Measurements from ENCODE around the gene NHLRC4. TPM values are rescaled to one million over a fixed set of nuclear protein-coding genes. Genes with fewer than 3 reads are reported as not detected.
A peak's percentile ranks its signal among the peaks of the same experiment; 100 is the strongest.

The NHLRC4 gene
- total and polyA plus RNA-seq, 2 of the 8 experiments (the other 6 are each of a cell fraction or from before 2014, with no cell fraction given), result 0.60 to 0.76 TPM

- Histone ChIP-seq H3K9me3 (ENCODE audit: insufficient read depth in 2 of 2, low read depth in 1 of 2, low read length in 1 of 2) (no peaks in the 10 kb centered on the region), H2AK5ac (ENCODE audit: low read depth, low read length) (no peak overlapping the region), H4K8ac (ENCODE audit: extremely low read depth, insufficient read depth, low read length) (no peak overlapping the region), H3K4ac (replicated peaks; ENCODE audit: insufficient read length, low read depth, low read length) (no peak overlapping the region), H4K5ac (ENCODE audit: insufficient read length, low read depth, low read length) (no peak overlapping the region), H3K79me1 (ENCODE audit: low read depth, low read length) (no peaks in the 10 kb centered on the region), H3K4me1 (replicated peaks in 1 of 4; ENCODE audit: control insufficient read depth in 3 of 4, insufficient read depth in 4 of 4, low read length in 3 of 4) (no peaks in the 10 kb centered on the region), H4K20me1 (replicated peaks in 1 of 2; ENCODE audit: control insufficient read depth in 1 of 2, insufficient read depth in 2 of 2, low read length in 2 of 2) (peaks cover 2 to 6% of the 10 kb centered on the region in 2 experiments), H2BK12ac (ENCODE audit: low read depth, low read length) (no peak overlapping the region), H3K14ac (ENCODE audit: insufficient read length) (no peak overlapping the region), H2AFZ (ENCODE audit: low read length) (no peak overlapping the region), H3K23ac (ENCODE audit: insufficient read length) (no peak overlapping the region), H3K9ac (replicated peaks in 1 of 4; ENCODE audit: extremely low read depth in 1 of 4, low read depth in 3 of 4, low read length in 3 of 4) (no peak overlapping the region), H2BK120ac (replicated peaks; ENCODE audit: low read depth, low read length) (no peak overlapping the region), H3K27me3 (replicated peaks in 1 of 4; ENCODE audit: control insufficient read depth in 3 of 4, extremely low read depth in 1 of 4, insufficient read depth in 3 of 4, low read length in 3 of 4) (no peaks in the 10 kb centered on the region), H2BK15ac (ENCODE audit: low read length) (no peak overlapping the region), H2BK5ac (ENCODE audit: low read depth, low read length) (no peak overlapping the region), H2BK20ac (ENCODE audit: low read length) (no peak overlapping the region), H3K18ac (ENCODE audit: extremely low read depth, low read length) (no peak overlapping the region), H3K56ac (replicated peaks; ENCODE audit: insufficient read length, low read depth, low read length) (no peak overlapping the region), H3K23me2 (ENCODE audit: low read depth, low read length) (no peaks in the 10 kb centered on the region), H3K79me2 (ENCODE audit: control insufficient read depth in 1 of 2, insufficient read depth in 2 of 2, low read length in 2 of 2) (peaks cover 0 to 4% of the 10 kb centered on the region in 2 experiments; a peak in 1 of 4 replicates), H3K4me2 (ENCODE audit: insufficient read depth in 1 of 2, low read depth in 2 of 2, low read length in 2 of 2) (no peak overlapping the region), H4K91ac (replicated peaks; ENCODE audit: insufficient read length, low read length) (no peak overlapping the region), H3K36me3 (ENCODE audit: control insufficient read depth in 2 of 4, insufficient read depth in 4 of 4, low read length in 3 of 4) (peaks cover 0 to 32% (median 2%) of the 10 kb centered on the region in 4 experiments; a peak in 2 of 8 replicates), H3K4me3 (ENCODE audit: extremely low read depth in 1 of 4, insufficient read depth in 2 of 4, low read depth in 3 of 4, low read length in 4 of 4) (no peak overlapping the region), H3K27ac (ENCODE audit: low read depth, low read length) (no peak overlapping the region)
- no peak for FAIRE-seq
- POLR2A ChIA-PET (ENCODE audit: partially characterized antibody), result interaction anchor here (1.2 kb wide), 1 partner anchor 10 kb away, joined by 3 read pairs; no protein-coding TSS in a partner anchor
- CTCF ChIA-PET (ENCODE audit: partially characterized antibody), result interaction anchor here (0.7 to 1.9 kb wide), 12 partner anchors 9 to 596 kb away, joined by 3 to 17 read pairs (median 4); no protein-coding TSS in a partner anchor
- DNase-seq (ENCODE audit: low read depth in 1 of 2, low spot score in 2 of 2), result peak in 1 of 2 experiments; percentile 86
- WGBS, 2 experiments (ENCODE audit: extremely low coverage in 1 of 2, insufficient coverage in 1 of 2, insufficient read length in 1 of 2, insufficient replicate concordance in 2 of 2, low coverage in 1 of 2, low lambda C conversion rate in 2 of 2, missing lambda C conversion rate in 1 of 2), result 95% methylated on average over 4 of the region's 54 CpGs; no CpG with 5 or more reads in 1 of the 2 experiments
- peak; percentile 87 for TF ChIP-seq GABPA (IDR thresholded peaks at IDR 0.05; ENCODE audit: borderline replicate concordance, insufficient read depth, low read length)
- no peak for TF ChIP-seq TAF7 (optimal IDR thresholded peaks at IDR 0.05; ENCODE audit: borderline replicate concordance, low read depth, low read length)
- TF ChIP-seq SP1 (IDR thresholded peaks at IDR 0.05; ENCODE audit: low read depth, low read length), result no peak
- TF ChIP-seq HDAC6 (IDR thresholded peaks at IDR 0.05; ENCODE audit: low read depth, low read length), result no peak
- no peak for TF ChIP-seq KDM4A (IDR thresholded peaks at IDR 0.05; ENCODE audit: low read depth, low read length, severe bottlenecking)
- no peak for TF ChIP-seq SAP30 (IDR thresholded peaks at IDR 0.05; ENCODE audit: insufficient read depth, insufficient replicate concordance, low read length)
- TF ChIP-seq TBP (IDR thresholded peaks at IDR 0.05; ENCODE audit: low read depth, low read length), result no peak
- TF ChIP-seq BRCA1 (IDR thresholded peaks at IDR 0.05; ENCODE audit: low read depth, low read length), result no peak
- TF ChIP-seq KDM1A (IDR thresholded peaks at IDR 0.05; ENCODE audit: borderline replicate concordance, low read length), result 0 out of 2 replicates have a peak, but pooled peaks have one; percentile 31
- no peak for TF ChIP-seq NANOG (IDR thresholded peaks at IDR 0.05; ENCODE audit: insufficient read depth, low read depth, low read length, poor library complexity, severe bottlenecking)
- TF ChIP-seq CHD2 (IDR thresholded peaks at IDR 0.05; ENCODE audit: low read length), result no peak
- TF ChIP-seq E2F6 (IDR thresholded peaks at IDR 0.05), result no peak
Observed at GRCh38 chr16:549544-550263, 17.1 kb upstream of the NHLRC4 start.

Measured in H1 (cell line).